Esophagus mucosa (tissue), 1 donor: ENCODE measurements around the gene C18orf54. TPM values are rescaled to one million over a fixed set of nuclear protein-coding genes. Genes with fewer than 3 reads are reported as not detected.

ENCODE experiments used
- ATAC-seq: fragments of 200-7000 bp; cut with Tn5 transposase; one replicate; pipeline ENCODE4 v1.9.1; 2020
- total RNA-seq: library from RNA; stranded (reverse); gene quantifications from one replicate; pipeline ENCODE4 v1.2.4, GENCODE V29; 2023
- donor health status: DM: yes; HTN: yes; CAD: no.

C18orf54 gene
- total RNA-seq, 1 donor from 2014 or later = 2.7 TPM

DNA sequence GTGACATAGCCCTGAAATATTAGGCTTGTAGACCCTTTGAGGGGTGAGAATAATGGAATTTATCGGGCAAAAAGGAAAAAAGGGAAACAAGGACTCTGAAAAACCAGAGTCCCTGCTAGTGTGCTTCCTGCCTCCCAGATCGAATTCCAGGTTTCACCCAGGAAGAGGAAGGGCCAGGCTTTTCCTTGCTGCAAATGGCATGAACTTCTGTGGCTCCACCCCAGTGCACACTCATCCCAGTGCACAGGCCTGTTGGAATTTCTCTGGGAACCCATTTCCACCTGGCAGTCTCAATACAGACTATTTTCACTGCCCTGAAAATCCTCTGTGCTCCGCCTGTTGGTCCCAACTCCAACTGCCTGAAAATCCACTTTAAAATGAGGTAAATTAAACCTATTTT is 29.9 kb downstream of the C18orf54 start:
- ATAC-seq = no peak

DNA sequence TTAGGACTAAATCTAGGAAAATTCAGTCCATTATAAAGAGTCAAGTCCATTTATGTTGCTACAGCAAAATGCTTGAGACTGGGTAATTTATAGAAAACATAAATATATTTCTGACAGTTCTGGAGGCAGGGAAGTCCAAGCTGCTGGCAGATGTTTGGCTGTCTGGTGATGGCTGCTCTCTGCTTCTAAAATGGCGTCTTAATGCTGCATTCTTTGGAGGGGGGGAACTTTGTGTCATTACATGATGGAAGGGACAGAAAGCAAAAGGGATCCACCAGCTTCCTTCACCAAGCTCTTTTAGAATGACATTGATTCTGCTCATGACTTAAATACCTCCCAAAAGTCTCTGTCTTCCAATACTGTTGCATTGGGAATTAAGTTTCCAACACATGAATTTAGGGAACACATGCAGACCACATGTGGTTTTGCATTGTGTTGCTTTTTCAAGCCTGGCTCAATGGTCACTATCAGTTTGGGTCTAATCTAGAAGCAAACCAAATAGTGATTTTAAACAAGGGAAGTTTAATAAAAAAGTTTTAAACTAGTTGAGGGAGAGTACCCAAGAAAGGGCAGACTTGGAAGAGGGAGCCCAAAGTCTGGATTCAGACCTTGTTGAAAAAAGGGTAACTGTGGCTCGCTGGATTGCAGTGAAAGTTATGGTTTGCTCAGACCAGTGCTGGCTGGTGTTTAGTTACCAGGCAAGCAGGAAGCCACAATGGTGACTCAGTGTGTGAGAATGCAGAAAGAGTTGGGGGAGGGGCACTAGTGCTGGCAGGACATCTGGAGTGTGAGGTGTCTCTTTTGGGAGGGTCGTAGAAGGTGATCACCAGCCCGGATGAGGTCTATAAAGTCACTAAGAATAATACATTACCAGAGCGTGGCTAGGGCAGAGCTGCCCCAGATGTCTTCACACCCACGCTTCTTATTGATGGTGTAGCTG is 30.8 kb downstream of the C18orf54 start:
- peak; percentile 70 for ATAC-seq

DNA sequence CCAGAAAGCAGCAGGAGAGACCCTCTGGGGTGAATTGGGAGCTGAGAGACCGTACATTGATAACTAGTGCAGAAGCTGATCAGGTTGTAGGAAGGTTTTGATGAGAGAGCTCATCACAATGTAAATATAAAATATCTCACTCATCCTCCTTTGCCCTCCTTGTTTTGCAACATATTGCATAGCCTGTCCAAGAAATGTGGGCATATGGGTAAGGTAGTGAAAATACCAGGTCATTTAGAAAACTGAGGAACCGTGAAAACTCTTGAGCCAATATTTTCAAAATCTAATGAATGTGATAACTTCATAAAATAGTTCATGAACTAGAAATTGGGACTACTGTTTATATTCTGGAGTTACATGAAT is 31.4 kb downstream of the C18orf54 start:
- ATAC-seq = no peak

DNA sequence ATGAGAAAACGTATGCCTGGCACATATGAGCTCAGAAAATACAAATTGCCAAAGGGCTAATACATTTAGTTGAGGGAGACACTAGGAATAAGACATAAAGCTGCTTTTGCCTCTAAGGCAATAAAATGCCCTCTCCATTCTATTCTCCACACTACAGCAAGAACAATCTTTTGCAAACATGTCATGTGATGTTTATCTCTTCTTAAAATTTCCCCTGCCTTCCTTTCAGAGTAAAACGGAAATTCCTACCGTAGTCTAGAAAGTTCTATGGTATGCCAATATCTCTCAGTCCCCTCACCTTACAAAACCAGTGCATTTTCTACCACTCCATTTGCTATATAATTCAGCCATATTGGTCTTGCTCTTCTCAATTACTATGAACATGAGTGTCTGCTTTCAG is 33.1 kb downstream of the C18orf54 start:
- no peak for ATAC-seq

DNA sequence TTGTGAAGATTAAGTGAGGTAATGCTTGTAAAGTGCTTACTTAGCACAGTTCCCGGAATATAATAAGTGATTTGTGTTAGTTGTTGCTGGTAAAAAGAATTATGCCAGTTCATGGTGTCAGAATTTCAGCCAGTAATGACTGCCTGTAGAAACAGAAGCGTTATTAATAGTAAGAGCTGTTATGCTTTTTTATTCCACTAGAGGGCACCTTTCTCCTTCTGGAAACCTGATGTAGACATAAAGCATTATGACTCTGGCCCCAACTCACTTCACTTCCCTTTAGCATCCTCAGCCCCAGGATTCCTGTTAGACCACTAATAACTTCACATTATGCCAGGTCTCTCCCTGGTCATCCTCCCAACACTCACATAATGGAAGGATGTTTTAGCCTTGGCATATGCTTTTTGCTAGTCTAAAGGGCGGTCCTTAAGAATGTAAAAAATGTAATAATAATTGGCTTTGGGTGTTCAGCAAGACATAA is 34.9 kb downstream of the C18orf54 start:
- peak; percentile 72 for ATAC-seq

DNA sequence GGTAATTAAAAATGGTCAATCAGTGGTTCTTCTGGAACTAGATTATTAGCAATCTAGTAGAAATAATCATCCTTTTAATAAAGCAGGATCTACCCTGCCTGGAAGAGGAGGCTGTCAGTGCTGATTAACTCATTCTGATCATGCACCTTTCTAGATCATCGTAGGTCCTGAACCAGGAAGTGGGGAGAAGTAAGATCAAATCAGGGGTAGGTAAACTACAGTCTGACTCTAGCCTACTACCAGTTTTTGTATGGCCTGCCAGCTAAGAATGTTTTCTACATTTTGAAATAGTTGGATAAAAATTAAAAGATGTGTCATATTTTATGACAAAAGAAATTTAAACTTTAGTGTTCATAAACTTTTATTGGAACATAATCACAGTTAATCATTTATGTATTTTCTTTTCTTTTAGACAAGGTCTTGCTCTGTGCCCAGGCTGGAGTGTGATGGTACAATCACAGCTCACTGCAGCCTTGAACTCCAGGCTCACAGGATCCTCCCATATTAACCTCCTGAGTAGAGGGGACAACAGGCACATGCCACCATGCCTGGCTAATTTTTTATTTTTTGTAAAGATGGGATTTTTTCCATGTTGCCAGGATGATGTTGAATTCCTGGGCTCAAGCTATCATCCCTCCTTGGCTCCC is 36.1 kb downstream of the C18orf54 start:
- no peak for ATAC-seq

DNA sequence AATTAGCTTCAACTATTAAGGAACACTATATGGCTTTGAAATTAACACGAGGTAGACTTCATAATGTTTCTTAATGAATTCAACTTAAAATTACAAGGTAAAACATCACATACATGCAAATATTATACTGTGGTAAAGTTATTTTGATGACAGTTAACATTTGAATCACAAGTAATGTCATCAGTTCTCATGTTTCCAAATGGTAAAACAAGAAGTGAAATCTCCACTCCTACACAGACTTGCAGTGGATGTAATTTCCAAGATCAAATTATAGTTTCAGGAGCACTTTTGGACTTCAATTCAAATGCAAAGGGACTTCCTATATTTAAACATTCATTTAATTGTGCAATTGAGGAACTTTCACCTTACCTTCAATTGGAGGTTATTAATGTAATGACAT is 39.1 kb downstream of the C18orf54 start:
- no peak for ATAC-seq

DNA sequence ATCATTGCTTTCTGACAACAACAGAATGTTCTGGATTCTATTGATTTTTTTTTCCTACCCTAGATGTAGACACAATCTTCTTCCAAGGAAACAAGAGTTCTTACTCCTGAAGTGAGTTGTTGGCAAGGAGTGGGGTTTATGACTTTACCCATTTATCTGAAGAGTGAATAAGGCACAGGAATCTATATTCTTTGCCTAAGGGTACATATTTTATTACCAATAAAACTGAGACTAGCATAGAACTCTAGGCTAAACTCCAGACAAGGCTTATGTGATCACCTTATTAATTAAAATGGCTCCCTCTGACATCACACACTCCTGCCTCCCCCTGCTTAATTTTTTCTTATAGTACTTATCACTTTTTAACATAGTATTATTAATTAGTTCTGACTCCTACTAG is 47.6 kb downstream of the C18orf54 start:
- ATAC-seq = no peak

DNA sequence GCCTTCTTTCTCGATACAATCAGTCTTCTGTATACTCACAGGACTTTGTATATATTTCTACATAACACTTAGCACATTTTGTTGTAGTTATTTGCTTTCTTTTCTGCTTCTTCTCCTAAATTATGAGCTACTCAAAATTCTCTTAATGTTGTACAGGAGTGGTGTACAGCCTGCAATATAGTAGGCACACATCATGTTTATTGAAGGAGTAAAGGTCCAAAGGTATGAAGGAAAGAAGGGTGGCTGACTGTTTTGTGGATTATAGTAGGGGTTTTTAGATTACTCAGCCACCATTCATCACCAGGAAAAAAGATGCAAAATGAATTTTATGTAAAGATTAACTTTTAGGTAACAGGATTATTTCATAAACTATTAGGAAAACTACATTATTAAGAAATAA is 54.1 kb downstream of the C18orf54 start:
- ATAC-seq = no peak

DNA sequence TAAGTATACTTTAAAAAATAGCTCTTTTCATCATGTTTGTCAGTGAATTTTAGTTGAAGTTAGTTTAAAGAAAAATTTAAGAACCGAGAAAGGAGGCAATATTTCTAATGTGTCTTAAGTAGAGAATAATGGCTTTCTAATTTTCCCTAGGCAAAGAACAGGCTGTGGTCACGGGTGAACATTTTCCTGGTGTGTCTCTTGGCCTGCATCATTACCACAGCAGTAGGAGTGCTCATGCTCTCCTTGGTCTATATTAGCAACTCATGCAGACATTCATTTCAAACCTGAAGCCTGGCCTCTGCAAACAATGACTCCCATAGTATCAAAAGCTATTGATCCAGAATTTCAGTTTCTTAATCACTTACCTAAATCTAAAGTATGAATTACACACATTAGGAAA is 57.4 kb downstream of the C18orf54 start:
- no peak for ATAC-seq

DNA sequence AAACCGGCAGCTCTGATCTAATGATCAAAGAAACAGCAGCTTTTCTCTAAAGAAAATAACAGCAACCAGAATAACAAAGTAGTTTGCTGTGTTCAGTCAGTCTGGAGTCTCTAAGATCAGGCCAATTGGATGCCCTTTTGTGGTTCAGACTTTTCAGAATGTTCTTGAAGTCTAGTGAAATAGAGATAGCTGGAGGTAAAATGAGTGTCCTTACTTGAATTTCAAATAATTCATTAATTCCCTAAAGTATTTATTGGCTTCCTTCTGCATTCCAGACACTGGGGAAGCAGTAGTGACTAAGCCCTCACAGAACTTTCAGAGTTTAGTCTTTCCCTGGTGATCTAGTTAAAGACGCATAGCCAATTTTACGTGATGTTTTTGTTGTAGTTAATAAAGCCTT is 58.7 kb downstream of the C18orf54 start:
- no peak for ATAC-seq

DNA sequence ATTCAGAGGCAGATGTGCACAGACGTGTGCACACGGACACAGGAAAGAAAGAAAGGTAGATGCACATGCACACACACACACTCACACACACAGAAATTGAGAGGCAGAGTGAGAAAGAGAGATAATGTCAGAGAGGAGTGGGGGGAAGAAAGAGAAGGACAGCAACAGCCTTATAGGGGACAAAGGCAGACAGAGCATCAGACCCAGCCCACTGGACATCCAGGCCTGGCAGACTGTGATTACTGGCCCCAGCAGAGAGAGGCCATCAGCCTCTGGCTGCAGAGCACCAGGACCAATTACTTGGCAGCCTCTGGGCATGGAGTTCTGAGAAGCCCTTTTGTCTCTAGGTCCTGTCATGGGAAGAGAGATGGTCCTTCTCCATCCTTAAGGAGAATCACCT is 66.1 kb downstream of the C18orf54 start:
- no peak for ATAC-seq

DNA sequence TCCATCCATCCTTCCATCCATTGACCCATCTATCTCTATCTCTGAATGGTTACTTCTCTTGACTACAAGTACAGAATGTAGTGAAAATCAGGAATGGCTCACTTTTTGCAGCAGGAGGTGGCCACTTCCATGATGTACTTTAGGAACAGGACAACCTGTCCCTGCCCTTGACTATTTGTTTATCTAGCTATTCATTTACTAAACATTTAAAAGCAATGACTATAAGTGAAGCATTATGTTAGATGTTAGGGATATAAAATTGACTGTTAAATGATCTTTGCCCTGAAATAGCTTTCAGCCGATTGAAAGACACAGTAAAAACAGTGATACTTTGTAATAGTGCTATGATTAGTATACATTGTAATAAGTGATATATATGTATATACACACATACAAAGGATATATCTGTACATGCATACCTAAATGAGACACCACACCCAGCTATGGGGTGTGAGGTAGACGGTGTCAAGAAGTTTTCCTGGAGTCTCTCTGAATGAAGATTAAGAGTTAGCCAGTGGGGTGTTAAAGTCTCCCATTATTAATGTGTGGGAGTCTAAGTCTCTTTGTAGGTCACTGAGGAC is 68.5 kb downstream of the C18orf54 start:
- no peak for ATAC-seq

Other genes with a start within 250 kb of the C18orf54 start
- 175 TPM for gene MBD2, start 133.2 kb upstream of the C18orf54 start, total RNA-seq
- gene POLI, start 88.4 kb upstream of the C18orf54 start, total RNA-seq = 11.2 TPM
- not detected for gene STARD6, start within 50 bp of the C18orf54 start, total RNA-seq
- gene DYNAP, start 233.3 kb downstream of the C18orf54 start, total RNA-seq = 26.2 TPM